HG03175 (cell line): ENCODE data around the gene EPB41L4A.
A peak's percentile ranks its signal among the peaks of the same experiment; 100 is the strongest.

Source experiments
- ATAC-seq: cut with Tn5 transposase; IDR thresholded peaks from one replicate; pipeline ENCODE4 v1.9.1; 2021; ENCODE audit warnings: mild to moderate bottlenecking, moderate library complexity; ENCODE audit not compliant: unreplicated experiment

The EPB41L4A gene

DNA sequence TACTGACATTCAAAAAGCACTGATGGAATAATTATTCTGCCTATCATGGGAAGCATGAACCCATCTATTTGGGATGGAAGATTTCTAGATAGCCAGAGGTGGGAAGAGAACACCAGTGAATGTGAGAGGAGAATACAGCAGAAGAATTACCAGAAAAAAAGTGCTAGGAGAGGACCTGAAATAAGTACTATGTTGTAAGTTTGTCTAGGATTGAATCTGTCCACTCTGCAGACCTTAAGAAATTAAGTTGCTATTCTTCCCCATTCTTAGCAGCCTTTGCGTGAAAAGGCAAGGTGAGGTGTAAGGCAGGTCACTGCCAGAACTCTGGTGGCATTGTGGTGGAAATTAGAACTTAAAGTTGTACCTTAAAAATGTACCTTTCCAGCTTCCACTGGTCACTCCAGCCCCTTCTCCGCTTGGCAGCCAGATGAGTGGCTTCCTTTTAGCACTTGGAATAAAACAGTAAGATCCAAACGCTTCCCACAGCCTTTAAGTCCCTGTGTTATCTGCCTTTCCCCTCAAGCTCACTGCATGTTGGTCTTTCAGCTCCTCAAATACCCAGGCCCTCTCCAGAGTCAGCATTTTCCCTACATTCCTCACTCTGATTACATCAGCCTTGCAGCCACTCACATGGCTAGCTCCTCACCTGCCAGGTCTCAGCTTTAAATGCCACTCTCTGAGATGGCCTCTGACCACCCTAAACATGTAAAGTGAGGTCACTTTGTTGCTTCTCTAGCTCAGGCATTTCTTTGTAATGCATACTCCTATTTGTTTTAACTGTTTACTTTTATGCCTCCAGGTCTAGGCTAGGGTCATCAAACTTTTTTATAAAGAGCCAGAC lies 253.0 kb downstream of the EPB41L4A start:
- ATAC-seq, result no peak

DNA sequence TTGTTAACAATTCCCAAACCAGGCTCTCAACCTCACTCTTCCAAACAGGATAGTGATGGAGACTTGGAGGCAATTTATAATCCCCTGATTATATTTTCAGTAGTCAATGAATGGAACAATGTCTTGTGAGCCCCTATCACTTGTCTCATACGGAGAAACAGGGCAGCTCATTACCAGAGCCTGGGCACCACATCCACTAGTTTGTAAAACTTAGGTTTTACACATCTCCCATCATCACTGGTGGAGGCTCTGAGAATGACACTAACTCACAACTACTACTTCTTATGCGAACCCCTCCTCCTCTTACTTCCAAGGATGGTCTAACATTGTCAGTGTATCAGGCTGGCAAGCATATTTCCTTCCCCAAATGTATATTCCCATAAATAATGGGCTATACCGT lies 253.7 kb downstream of the EPB41L4A start:
- no peak for ATAC-seq

DNA sequence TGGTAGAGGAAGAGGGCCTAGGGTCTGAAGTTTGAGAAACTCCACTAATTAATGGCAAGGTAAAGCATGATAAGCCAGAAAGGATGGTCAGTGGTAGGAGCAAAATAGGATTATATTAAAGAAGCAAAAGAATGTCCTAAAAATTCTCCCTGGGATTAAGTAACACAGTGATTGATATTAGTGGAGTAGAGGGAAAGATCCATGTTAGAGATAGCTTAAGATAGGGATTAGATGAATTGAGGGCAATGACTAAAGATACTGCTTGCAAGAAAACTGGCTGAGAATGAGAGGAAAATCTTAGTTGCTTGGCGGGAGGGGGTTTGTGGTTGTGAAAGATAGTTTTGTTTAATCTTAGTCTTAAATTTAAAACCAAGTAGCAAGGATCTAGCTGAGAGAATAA lies 255.6 kb downstream of the EPB41L4A start:
- no peak for ATAC-seq

DNA sequence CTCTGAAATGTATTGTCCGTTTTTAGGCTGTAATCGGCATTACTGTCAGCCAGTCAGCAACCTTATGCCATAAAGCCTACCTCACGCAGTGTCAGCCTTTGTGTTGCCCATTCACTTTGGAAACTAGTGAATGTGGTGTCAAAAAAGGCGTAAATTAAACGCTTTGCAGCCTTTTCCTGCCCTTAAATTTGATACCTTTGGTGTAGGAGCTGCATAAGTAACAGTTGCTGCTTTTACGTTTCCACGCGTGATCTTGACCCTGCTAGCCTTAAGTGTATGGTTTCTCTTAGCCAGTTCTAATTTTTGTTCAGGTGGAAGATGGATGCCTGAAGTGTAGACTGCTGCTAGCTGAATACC lies 257.7 kb downstream of the EPB41L4A start:
- no peak for ATAC-seq

DNA sequence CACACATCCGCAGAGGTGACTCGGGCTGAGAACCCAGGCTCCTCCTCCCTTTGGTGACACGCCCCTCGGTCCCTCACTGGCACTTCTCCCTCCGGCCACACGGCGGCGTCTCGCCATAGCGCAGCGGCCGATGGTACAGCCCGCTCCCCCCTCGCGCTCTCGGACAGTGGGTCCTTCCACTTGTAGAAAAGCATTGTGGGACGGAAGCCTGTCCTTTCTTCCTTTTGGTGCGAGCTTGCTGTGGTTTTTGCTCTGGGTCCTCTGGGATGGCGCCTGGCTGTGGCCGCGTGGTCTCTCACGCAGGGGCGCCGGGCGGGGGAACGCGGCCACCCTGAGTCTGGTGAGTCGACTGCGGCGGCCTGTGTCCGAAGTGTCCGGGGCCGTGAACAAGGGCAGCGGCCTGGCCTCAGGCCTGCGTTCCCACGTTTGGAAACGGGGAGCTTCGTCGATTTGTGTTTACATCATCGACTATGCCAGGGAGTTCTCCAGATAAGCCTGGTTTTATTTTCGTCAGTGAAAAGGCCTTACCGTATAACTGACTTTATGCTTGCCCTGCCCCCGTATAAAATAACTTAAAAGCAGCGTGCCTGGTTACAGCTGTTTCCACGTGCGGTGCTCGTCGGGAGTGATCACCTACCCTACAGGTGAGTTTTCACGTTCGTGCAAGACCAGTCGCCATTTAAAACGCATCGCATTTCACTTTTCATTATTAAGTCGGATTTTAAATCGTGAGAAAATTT lies 258.3 kb downstream of the EPB41L4A start:
- peak; percentile 98 for ATAC-seq

DNA sequence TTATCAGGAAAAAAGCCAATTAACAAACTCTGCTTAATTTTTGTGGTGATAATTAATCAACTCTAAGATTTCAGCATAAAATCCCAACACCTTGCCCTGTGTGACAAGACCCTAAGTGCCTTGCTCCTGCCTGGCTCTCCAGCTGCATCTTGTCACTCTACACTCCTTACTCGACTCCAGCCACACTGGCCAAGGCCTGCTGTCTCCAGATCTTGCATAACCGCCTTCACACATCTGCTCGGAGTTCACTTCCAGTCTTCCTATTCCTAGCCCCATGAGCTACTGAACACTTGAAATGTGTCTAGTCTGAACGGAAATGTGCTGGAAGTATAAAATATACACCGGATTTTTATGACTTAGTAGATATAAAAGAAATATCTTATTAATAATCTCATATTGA lies 259.6 kb downstream of the EPB41L4A start:
- no peak for ATAC-seq

DNA sequence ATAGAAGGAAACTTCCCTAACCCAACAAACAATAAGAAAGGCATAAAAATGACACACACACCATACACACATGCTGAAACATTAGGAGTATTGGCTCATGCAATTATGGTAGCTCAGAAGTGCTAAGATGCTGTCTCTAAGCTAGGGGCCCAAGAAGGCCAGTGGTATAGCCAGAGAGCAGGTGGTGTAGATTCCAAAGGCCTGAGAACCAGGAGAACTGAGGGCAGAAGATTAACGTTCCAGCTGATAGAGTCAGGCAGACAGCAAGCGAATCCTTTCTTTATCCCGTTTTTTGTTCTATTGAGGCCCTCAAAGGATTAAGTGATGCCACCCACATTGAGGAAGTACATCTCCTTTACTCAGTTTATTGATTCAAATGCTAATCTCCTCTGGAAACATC lies 262.9 kb downstream of the EPB41L4A start:
- ATAC-seq, result no peak

DNA sequence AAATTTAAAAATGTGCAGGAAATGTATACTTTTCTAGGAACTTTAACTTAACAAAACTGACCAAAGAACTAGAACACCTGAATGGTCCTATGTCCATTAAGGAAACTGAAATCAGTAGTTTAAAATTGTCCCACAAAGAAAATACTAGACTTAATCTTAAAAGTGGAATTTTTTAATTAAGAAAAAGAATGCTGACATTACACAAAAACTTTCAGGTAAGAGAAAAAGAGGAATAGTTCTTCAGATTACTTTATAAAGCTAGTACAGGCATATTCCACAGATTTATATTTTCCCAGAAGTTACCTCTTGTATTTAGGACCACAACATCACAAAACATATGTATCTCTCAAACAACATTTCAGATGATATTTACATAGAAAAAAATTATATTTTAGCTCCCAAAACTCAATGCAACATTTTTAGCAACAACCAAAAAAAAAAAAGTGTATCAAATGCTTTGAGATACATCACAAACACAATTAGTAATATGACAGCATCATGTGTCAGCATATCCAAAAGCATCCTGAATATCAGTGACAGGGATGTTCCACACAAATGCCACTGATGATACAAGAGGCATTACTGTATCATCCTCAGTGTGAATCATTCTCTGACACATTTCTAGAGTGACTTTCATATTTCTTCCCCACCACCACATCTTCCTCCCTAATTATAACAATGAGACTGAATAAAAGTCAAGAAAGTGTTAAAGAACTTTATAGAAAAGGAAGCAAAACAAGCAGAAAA lies 264.0 kb downstream of the EPB41L4A start:
- no peak for ATAC-seq

DNA sequence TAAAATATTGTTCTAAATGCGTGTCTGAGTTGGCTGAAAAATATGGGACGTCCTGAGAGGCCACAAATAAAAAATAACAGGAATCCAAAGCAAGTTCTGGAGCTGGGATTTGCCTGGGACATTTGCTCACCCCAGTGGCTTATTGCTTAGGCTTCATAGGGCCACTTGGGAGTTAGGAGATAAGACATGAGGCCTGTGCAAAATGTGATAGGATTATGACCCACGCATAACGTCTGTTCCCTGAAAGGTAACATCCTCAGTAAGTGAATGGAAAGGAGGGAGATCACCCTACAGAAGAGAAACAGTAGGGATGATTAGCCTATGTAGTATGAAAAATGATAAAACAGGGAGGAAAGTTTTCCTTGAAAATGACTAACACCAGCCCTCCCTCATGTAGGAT lies 269.4 kb downstream of the EPB41L4A start:
- no peak for ATAC-seq

DNA sequence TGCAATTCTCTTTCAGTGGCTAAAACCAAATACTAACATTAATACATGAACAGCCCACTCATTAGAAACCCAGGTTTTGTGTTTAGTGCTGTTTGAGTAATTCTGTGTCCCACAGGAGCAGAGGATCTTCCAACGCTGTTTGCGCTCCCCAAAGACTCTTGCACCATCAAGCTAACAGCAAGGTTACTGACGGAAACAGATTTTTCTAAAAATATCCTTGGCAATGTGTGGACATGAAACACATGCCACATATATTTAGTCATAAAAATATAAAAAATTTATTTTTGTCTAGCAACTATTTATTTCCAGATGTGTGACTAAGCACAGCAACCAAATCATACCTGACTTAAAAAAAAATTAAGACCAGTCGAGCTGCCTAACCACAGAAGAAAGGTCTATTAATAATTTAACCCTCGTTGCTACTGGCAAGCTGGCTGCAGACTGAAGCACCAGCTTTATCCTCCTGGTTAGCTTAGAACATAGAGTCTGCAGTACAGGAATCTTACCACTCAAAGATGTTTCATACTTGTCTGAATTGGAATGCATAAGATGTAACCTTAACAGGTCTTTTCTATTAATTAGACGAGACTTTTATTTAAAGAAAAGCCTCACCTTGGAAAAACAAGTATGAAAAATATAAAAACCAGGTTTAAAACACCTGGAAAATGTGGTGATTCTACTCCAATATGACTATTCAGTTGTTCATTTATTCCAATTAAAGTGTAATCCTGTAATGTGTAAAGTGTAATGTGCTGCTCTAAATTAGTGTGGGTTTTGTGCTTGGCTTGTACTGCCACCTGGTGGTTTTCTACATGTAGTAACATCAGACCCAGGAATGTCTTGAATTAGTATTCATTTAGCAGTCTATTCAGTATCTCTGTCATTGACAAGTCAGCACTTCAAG lies 272.5 kb downstream of the EPB41L4A start:
- peak; percentile 78 for ATAC-seq

DNA sequence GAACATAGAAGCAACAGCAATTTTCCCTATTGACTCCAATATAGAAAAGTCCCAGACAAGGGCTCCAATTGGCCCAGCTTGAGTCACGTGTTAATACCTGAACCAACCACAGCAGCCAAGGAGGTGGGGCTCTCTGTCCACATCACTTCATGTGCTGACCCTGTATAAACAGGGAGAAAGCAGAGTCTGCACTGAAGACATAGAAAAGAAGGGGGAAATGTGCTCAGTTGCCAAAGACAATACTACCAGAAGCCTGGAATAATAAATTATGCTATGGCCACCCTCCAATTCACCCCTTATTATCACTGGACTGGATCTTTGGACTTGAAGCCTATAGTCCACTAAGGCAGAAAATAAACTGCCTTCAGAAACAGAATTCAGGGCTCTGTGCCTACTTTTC lies 275.4 kb downstream of the EPB41L4A start:
- no peak for ATAC-seq

DNA sequence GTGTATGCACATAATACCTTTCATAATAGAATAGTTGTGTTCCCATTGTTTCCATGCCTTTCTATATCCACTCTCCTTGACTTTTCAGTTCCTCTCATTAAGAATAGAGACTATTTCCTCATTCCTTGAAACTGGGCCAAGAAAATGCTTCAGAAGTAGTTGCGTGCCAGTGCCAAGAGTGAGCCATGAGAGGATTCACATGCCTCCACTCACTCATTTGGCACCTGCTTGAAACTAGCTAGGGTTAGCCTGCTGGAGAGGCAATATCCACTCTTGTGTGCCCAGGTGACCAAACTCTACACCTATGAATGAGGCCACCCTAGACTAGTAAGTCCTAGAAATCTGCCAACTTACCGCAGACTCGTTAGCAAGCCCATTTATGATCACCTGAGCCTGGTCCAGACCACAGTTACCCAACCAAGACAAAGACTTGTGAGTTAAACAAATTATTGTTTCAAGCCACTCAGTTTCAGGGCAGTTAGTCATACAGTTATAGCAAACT lies 276.3 kb downstream of the EPB41L4A start:
- no peak for ATAC-seq

DNA sequence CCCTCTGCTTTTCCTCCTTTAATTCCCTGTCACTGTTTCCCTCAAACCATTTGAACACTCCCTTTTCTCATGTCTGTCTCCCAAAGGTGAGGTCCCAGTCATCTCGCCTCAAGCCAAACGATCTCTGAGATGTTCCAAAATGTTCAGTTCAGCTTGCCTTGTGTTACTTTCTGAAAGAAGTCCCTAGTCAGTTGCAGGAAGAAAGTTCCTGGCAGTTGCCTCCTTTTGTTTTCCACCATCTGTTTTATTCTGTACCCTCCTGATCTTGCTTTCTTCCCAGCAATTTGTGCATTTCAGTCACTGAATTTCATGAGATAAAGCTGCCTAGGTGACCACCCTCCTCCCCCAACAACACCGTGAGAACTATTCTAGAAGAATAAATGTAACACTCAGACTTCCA lies 277.5 kb downstream of the EPB41L4A start:
- no peak for ATAC-seq

DNA sequence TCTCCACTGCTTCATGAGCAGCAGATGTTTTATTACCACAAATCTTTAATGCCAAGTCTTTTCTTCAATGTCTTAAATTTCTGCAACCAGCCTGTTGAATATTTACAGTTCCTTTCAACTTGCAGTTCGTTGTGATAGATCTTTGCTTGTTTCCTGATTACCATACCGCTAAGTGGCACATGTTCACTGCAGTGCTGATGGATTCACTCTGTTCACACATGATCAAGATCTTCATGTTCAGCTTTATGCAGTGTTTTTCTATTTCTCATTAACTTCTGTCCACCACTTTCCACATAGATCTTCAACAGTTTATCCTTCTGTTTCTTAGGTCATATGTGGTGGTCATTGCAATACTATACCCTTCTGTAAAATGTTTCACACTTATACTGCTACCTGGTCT lies 280.6 kb downstream of the EPB41L4A start:
- no peak for ATAC-seq

DNA sequence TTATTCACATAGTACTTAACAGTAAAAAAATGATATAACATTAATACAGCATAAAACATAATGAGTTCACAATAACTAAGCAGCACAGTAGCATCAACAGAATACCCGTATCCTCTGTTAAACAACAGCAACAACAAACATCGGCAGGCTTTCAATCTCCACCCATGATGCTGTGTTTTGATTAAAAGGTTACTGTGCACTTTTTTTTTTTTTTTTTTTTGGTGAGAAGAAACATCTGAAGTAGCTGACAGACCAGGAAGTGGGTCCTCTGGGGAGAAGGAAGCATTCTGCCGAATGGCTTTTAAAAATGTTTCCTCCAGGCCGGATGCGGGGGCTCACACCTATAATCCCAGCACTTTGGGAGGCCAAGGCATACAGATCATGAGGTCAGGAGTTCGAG lies 282.3 kb downstream of the EPB41L4A start:
- ATAC-seq, result no peak

DNA sequence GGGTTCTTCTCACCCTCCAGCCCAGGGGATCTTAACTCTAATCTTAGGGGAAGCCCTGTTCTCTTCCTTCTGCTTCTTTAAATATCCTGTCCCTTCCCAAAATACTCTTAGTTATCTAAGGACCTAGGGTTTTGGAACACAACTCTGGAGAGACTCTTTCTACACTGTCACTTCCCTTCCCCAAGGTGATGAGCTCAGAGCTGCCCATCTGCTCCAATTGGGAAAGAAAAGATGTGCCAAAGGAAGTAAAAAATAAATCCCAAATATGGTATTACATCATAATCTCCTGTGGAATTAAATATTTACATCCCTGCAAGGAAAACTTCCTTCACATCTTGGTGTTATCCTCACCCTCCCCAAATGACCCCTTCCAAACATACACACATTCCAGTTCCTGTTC lies 291.2 kb downstream of the EPB41L4A start:
- ATAC-seq, result no peak

DNA sequence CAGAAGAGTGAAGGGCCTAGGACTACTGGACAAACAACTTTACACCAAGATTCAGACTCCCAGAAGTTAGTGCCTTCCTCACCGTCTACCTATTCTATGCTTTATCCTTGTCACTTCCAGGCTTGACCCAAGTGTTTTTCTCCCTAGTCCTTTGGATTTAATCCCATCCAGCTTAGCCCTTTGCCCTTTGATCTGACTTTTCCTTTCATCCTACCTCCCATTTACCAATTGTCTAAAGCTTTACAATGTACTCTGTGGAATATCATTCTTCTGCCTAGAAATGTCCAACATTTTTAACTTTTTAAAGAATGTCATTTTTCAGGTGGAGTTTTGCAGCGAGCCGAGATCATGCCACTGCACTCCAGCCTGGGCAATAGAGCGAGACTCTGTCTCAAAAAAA lies 292.1 kb downstream of the EPB41L4A start:
- no peak for ATAC-seq

DNA sequence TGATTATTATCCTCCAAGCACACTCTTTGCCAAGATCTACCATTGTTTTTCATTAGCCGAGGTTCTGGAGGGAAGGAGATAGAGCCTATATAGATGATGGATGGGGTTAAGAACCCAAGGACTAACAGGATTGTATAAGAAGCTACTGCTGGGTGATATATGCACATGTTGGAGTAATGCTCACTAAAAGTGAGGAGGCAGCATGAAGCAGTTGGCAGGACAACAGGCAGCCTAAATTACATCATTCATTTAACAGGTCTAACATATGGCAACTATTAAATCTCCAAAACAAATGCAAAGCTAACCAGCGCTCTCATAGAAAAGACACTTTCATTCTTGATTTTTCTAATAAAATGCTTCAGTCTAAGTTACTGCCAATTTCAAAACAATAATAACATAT lies 293.2 kb downstream of the EPB41L4A start:
- ATAC-seq, result no peak

DNA sequence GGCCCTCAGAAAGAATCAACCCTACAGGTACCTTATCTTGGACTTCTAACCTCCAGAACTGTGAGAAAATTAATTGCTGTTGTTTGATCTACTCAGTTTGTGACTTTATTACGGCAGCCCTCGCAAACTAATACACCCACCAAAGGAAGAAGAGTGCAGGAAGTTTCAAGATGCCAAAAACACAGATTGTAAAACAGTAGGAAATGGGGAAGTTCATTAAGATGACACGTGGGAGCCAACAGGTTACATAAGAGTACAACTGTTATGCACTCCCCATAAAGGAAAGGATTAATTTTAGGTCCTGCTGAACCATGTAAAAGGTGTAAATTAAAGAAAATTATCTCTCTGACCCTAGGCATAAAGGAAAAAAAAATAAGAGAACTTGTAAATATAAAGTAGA lies 294.3 kb downstream of the EPB41L4A start:
- no peak for ATAC-seq

DNA sequence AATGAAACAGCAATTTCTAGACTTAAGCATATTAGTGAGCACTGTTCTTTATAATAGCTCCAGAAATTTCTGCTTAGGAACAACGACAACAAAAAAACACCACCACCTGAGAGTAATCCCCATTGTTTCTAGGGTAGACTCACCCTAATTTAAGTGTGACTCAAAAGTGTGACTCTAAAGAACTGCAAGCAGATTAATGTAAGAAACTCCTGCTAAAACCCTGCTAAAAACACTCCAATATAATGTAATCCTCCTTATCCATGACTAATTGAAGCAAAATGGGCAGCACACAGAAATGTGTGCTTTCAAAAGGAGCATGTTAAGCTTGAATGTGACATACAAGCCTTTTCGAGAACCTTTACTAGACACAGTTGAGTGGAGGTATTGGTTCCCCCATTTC lies 296.0 kb downstream of the EPB41L4A start:
- ATAC-seq, result no peak

DNA sequence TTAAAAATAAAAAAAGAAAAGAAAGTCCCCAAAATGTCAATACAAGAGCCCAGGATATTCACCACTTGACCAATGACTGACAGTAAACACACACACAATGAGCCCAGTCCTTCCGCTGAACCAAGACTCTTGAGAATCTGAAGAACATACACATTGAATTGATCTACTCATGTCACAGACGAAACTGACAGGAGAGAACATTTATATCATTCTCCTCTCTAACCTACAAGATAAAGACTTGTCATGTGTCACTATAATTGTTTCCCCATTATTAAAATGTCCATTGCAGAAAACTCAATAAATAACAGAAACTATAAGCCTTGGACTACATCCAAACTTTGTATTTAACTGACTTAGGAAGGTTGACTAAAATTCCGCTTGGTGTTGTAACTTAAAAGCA lies 296.7 kb downstream of the EPB41L4A start:
- ATAC-seq, result no peak
